ENCODE measurements around the gene LMAN1.

GRCh38 chr18:59352250-59352855 lies 6.7 kb downstream of the LMAN1 start:
- no peak for TF ChIP-seq CTCF (IDR thresholded peaks at IDR 0.05)
- TF ChIP-seq POLR2A (IDR thresholded peaks at IDR 0.05) = no peak

Measured in esophagus squamous epithelium (tissue), 4 donors.